GM12891 (cell line): ENCODE data around the gene GNAL.

Source experiments
- PAX5 ChIP-seq: IDR thresholded peaks from 2 replicates; pipeline ENCODE4 v1.6.1; 2011; ENCODE audit warnings: low read length, moderate library complexity, mild to moderate bottlenecking; ENCODE audit not compliant: insufficient read depth, severe bottlenecking
- POLR2A ChIP-seq: IDR thresholded peaks from 2 replicates; pipeline ENCODE4 v1.6.1; 2011; ENCODE audit warnings: low read depth, low read length, control low read depth
- POLR2AphosphoS5 ChIP-seq: IDR thresholded peaks from 2 replicates; pipeline ENCODE4 v1.6.1; 2011; ENCODE audit warnings: low read depth, low read length, control low read depth
- POU2F2 ChIP-seq: IDR thresholded peaks from 2 replicates; pipeline ENCODE4 v1.6.1; 2011; ENCODE audit warnings: low read depth, mild to moderate bottlenecking, control low read depth, low read length, moderate library complexity
- SPI1 ChIP-seq: IDR thresholded peaks from 2 replicates; pipeline ENCODE4 v1.6.1; 2011; ENCODE audit warnings: low read depth, low read length, control low read depth
- TAF1 ChIP-seq: IDR thresholded peaks from 2 replicates; pipeline ENCODE4 v1.6.1; 2011; ENCODE audit warnings: low read depth, low read length, control low read depth

- TF ChIP-seq PAX5 (no peak), POLR2A (no peak), POLR2AphosphoS5 (no peak), POU2F2 (no peak), TAF1 (no peak), SPI1 (no peak)
These were observed 212.9 kb downstream of the GNAL start for GRCh38 chr18:11901826-11902438.
